ENCODE data around the gene KLHL13. TPM values are rescaled to one million over a fixed set of nuclear protein-coding genes. Genes with fewer than 3 reads are reported as not detected.

The KLHL13 gene
- total RNA-seq, 1 donor from 2014 or later: under 0.01 TPM

GRCh38 chrX:117871796-117872195 lies 244.8 kb downstream of the KLHL13 start:
- DNase-seq (ENCODE audit: low read depth in 2 of 2): no peak

- DNase-seq (ENCODE audit: low read depth in 2 of 2): no peak
These were observed 256.1 kb downstream of the KLHL13 start for GRCh38 chrX:117860517-117860916.

- DNase-seq (ENCODE audit: low read depth in 2 of 2): no peak
These were observed 261.8 kb downstream of the KLHL13 start for GRCh38 chrX:117854806-117855205.

GRCh38 chrX:117851025-117851424 lies 265.6 kb downstream of the KLHL13 start:
- no peak for DNase-seq (ENCODE audit: low read depth in 2 of 2)

Other genes starting within 250 kb of the KLHL13 start
- gene WDR44, start 229.3 kb upstream of the KLHL13 start, total RNA-seq: 6.8 and 8.3 TPM in 2 replicates